ENCODE results near the gene XIRP2.

GRCh38 chr2:167183931-167184330 lies 295.7 kb downstream of the XIRP2 start:
- no peak for TF ChIP-seq EZH2 (IDR thresholded peaks at IDR 0.05; ENCODE audit: borderline replicate concordance, low read length)
- TF ChIP-seq CTCF (conservative IDR thresholded peaks at IDR 0.05 in 1 of 2, IDR thresholded peaks at IDR 0.05 in 1 of 2; ENCODE audit: extremely low read depth in 1 of 2, insufficient read depth in 1 of 2, low read depth in 1 of 2, low read length in 2 of 2), result no peak
